ENCODE measurements around the gene SMIM15. TPM values are rescaled to one million over a fixed set of nuclear protein-coding genes. Genes with fewer than 3 reads are reported as not detected.

Gene SMIM15
- total RNA-seq, 2 experiments from 2014 or later, result 49.0 to 57.2 TPM

DNA sequence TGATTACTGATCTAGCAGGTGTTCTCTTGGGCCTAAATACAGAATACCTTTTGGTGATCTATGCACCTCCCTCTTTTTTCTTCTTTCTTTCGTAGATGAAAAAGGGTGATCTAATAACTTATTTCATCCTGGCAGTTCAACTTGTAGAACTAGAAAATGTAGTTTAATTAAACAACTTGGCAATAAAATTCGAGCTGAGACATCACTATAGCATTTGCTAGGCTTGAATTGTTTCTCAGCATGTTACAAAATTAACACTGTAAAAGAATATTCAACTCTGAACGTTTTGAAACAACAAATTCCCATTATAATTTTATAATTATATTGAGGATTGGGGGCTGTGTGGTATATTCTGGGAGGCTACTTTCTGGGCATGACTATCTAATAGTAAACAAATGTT is 19.5 kb downstream of the SMIM15 start:
- POLR2A ChIA-PET, result interaction anchor here (0.6 kb wide), 1 partner anchor 126 kb away, joined by 3 read pairs; no protein-coding TSS in a partner anchor
- H3K4me3 Mint-ChIP-seq, result no peak overlapping the region
- H3K27me3 Mint-ChIP-seq, result no peaks in the 10 kb centered on the region
- DNase-seq, result no peak
- peaks cover 2% of the 10 kb centered on the region for H3K36me3 Mint-ChIP-seq (ENCODE audit: low read depth)
- CTCF ChIA-PET, result interaction anchor here (1.0 kb wide), 1 partner anchor 10 kb away, joined by 3 read pairs; no protein-coding TSS in a partner anchor
- H3K9me3 Mint-ChIP-seq, result peaks cover 4% of the 10 kb centered on the region
- no peaks in the 10 kb centered on the region for H3K4me1 Mint-ChIP-seq
- no peak overlapping the region for H3K27ac Mint-ChIP-seq

DNA sequence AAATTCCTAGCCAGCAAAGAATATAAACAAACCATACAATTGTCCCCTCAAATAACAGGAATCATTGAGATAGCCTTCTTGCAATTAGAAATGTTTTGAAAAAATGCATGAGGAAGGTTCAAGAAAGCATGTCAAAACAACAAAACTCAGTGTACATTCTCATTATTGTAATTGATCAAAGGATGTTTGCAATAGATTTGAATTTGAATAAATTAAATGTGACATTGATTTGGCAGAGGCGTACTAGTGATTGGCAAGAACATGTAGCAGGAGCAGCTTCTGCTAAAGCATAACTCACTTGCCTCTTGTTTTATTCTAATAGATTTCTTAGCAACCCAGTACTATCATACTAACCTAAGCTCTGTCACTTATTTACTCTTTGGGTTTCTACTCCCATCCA is 19.9 kb downstream of the SMIM15 start:
- Mint-ChIP-seq H3K4me3 (no peak overlapping the region), H3K4me1 (no peaks in the 10 kb centered on the region), H3K9me3 (peaks cover 3% of the 10 kb centered on the region), H3K36me3 (ENCODE audit: low read depth) (peaks cover 2% of the 10 kb centered on the region), H3K27ac (no peak overlapping the region), H3K27me3 (no peaks in the 10 kb centered on the region)
- no peak for DNase-seq
- POLR2A ChIA-PET, result no interaction called here
- CTCF ChIA-PET, result no interaction called here

DNA sequence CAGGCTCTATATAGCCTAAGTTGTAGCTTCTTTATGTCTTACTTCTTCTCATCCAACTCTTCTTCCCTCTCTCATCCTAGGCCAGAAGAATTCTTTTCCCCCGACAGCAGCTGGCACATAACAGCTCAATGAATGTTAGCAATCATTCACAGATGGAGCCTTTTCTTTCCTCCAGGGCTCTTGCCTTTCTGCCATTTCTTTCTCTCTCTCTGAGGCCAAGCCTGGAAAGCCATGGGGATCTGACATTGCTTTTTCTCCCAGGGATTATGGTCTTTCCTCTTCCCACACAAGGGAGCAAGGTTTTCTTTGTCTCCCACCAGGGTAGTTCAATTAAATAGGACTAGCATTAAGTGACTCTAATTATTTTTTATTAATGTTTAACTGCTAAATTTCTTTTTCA is 20.5 kb downstream of the SMIM15 start:
- no peak overlapping the region for H3K27ac Mint-ChIP-seq
- no peaks in the 10 kb centered on the region for H3K4me1 Mint-ChIP-seq
- no peaks in the 10 kb centered on the region for H3K27me3 Mint-ChIP-seq
- no peak overlapping the region for H3K4me3 Mint-ChIP-seq
- DNase-seq, result no peak
- POLR2A ChIA-PET, result no interaction called here
- CTCF ChIA-PET, result no interaction called here
- peaks cover 3% of the 10 kb centered on the region for H3K9me3 Mint-ChIP-seq
- H3K36me3 Mint-ChIP-seq (ENCODE audit: low read depth), result peaks cover 2% of the 10 kb centered on the region

DNA sequence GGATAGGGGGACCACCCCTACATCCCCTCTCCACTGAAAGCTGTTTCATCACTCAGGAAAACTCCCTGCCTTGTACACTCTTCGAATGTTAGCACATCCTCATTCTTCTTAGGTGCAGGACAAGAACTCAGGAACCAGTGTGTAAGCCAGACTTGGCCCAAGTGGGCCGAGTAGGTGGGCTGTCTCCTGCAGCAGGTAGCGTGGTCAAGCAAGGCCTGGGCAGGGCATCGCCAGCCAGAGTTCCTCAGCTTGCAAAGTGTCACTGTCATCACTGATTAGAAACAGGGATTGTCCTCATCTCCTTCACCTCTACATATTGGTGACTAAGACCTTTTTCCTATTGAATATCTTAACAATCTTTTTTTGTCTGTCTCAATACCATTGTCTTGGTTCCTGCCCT is 22.3 kb downstream of the SMIM15 start:
- Mint-ChIP-seq H3K27ac (no peak overlapping the region), H3K9me3 (no peaks in the 10 kb centered on the region), H3K36me3 (ENCODE audit: low read depth) (no peaks in the 10 kb centered on the region), H3K4me3 (no peak overlapping the region), H3K27me3 (no peaks in the 10 kb centered on the region), H3K4me1 (no peaks in the 10 kb centered on the region)
- POLR2A ChIA-PET, result no interaction called here
- CTCF ChIA-PET, result no interaction called here
- DNase-seq, result no peak

DNA sequence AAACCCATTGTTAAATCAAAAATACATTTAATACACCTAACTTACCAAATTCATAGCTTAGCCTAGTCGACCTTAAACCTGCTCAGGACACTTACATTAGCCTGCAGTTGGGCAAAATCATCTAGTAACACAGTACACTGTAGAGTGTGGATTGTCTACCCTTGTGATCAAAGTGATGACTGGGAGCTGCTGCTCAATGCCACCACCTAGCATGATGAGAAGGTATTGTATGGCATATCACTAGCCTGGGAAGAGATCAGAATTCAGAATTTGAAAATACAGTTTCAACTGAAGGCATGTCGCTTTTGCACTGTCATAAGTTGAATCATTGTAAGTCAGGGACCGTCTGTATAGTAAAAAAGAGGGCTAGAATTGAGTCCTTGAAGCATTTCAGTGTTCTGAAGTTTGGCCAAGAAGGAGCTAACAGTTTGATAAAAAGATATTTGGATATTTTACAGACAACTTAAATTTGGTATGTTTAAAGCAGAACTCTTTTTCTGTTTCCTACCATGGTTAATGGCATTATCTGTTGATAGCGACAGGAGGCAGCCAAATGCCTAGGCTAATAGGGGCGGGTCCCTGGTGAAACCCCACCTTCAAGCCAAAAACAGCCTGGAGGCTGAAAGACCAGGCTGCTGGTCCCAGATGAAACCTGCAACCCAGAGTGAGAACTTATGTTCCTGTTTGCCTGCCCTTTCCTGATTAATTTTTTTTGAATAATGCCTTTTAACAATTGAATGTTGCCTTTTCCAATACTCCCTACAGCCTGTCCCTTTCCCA is 23.0 kb downstream of the SMIM15 start:
- Mint-ChIP-seq H3K4me3 (no peak overlapping the region), H3K36me3 (ENCODE audit: low read depth) (no peaks in the 10 kb centered on the region), H3K9me3 (no peaks in the 10 kb centered on the region), H3K27me3 (no peaks in the 10 kb centered on the region), H3K27ac (no peak overlapping the region), H3K4me1 (no peaks in the 10 kb centered on the region)
- ChIA-PET POLR2A (no interaction called here), CTCF (interaction anchor here (0.5 kb wide), 1 partner anchor 43 kb away, joined by 3 read pairs; no protein-coding TSS in a partner anchor)
- DNase-seq, result no peak

DNA sequence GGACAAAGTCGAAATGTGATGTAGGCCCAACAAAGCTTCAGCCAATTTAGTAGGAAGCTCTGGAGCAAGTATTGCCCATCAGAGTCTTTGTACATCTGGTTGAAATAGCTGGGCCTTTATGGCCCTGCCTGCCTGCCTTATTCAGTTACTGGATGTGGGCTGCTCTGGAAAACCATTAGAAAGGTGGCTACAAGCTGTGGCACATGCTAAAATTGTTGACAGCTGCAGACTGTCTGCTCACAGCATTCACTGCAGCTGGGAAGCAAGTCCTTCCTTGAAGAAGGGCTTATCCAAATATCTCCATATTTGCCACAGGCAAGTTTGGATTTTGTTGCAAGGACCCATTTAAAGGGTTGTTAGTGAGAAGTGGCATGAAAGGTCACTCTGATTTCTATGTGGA is 24.4 kb downstream of the SMIM15 start:
- no peak for DNase-seq
- no peaks in the 10 kb centered on the region for H3K27me3 Mint-ChIP-seq
- ChIA-PET CTCF (no interaction called here), POLR2A (no interaction called here)
- H3K4me3 Mint-ChIP-seq, result no peak overlapping the region
- H3K9me3 Mint-ChIP-seq, result no peaks in the 10 kb centered on the region
- no peaks in the 10 kb centered on the region for H3K4me1 Mint-ChIP-seq
- no peaks in the 10 kb centered on the region for H3K36me3 Mint-ChIP-seq (ENCODE audit: low read depth)
- no peak overlapping the region for H3K27ac Mint-ChIP-seq

DNA sequence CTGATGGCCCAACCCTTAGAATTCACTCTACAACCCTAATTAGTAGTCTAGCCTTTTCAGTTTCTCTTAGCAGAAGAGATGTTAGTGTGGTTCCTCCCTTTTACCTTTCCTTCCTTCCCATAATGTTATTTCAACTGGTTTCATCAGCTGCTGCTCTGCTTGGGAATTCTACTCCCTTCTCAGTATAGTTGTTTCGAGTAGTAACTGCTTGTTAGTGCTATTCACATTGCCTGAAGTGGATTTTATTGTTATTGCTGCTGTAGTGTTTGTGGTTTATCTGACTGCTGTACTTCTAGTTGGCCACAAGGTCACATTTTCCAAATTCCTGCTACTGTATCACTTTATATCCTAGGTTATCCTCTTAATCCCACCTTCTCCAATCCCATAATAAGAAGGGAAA is 29.7 kb downstream of the SMIM15 start:
- Mint-ChIP-seq H3K4me1 (no peaks in the 10 kb centered on the region), H3K27ac (no peak overlapping the region), H3K27me3 (no peaks in the 10 kb centered on the region), H3K9me3 (peaks cover 4% of the 10 kb centered on the region), H3K4me3 (no peak overlapping the region), H3K36me3 (ENCODE audit: low read depth) (no peaks in the 10 kb centered on the region)
- DNase-seq, result no peak
- POLR2A ChIA-PET, result no interaction called here
- CTCF ChIA-PET, result interaction anchor here (0.9 kb wide), 1 partner anchor 11 kb away, joined by 3 read pairs; no protein-coding TSS in a partner anchor

DNA sequence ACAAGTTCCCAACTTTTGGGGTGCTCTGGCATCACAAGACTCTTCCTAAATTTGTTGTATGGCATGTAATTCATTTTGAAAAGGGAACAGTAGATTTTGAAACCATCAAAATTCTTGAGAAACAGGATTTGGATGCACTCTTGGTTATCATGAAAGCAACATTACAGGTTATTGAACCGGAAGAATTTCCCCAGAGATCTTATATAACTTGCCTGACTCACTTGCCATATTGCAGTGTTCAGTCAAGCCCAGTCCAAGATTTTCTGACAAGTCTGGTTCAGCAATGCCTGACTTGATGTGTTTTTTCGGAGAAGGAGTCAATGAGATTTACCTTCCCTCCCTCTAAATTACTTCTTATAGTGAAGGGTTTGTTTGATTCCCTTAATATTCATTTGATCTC is 32.0 kb downstream of the SMIM15 start:
- Mint-ChIP-seq H3K4me3 (no peak overlapping the region), H3K27ac (no peak overlapping the region), H3K9me3 (peaks cover 4% of the 10 kb centered on the region), H3K27me3 (no peaks in the 10 kb centered on the region), H3K4me1 (no peaks in the 10 kb centered on the region), H3K36me3 (ENCODE audit: low read depth) (no peaks in the 10 kb centered on the region)
- POLR2A ChIA-PET, result no interaction called here
- DNase-seq, result no peak
- CTCF ChIA-PET, result no interaction called here

DNA sequence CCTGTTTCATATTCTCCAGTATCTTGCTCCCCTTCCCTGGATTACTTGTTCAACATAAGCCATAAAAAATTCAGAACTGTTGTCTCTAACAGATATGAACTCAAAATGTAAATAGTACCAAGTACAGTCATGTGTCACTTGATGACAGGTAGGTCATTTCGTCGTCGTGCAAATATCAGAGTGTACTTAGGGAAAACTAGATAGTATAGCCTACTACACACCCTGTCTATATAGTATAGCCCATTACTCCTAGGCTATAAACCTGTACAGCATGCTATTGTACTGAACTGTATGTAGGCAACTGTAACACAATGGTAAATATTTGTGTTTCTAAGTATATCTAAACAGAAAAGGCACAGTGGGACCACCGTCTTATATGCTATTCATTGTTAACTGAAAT is 39.1 kb downstream of the SMIM15 start:
- Mint-ChIP-seq H3K4me1 (no peaks in the 10 kb centered on the region), H3K36me3 (ENCODE audit: low read depth) (no peaks in the 10 kb centered on the region), H3K27me3 (no peaks in the 10 kb centered on the region), H3K9me3 (peaks cover under 1% of the 10 kb centered on the region), H3K27ac (no peak overlapping the region), H3K4me3 (no peak overlapping the region)
- CTCF ChIA-PET, result no interaction called here
- DNase-seq, result no peak
- POLR2A ChIA-PET, result no interaction called here

DNA sequence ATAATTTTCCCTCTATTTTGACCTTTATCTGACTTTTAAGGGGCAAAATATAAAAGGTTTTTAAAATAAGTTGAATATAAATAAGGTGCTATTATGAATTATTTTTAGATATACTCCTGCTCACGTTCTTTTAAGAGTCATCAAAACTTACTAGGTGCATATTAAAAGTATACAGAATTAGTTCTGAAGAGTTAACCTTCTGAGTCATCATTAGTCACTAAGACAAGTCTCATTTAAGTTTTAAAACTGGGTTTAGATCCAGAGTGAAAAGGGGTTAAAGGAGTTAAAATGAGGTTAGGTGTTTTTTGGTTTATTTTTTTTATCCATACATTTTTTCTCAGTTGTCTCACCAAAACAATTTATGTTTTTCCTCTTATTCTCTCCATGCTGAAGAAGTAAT is 41.7 kb downstream of the SMIM15 start:
- no peak for DNase-seq
- no peaks in the 10 kb centered on the region for H3K36me3 Mint-ChIP-seq (ENCODE audit: low read depth)
- H3K4me1 Mint-ChIP-seq, result no peaks in the 10 kb centered on the region
- no peak overlapping the region for H3K4me3 Mint-ChIP-seq
- POLR2A ChIA-PET, result no interaction called here
- CTCF ChIA-PET, result no interaction called here
- no peaks in the 10 kb centered on the region for H3K27me3 Mint-ChIP-seq
- peaks cover 3% of the 10 kb centered on the region for H3K9me3 Mint-ChIP-seq
- no peak overlapping the region for H3K27ac Mint-ChIP-seq

DNA sequence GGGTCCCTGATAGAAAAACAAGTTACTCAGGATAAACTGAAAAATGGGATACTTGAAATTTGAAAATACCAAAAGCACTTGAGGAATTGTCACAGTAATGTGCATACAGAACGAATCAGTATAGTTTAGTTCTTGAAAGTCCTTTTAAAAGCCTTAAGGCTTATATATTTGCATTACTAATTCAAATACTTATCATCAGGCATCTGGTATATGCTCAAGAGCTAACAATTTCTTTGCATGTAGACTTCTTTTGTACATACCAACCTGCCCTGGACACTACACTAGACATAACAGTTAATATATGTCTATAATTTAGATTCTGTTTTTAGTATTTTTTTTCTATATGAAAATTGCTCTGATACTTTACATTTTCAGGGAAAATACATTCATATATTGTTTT is 43.2 kb downstream of the SMIM15 start:
- CTCF ChIA-PET, result no interaction called here
- H3K4me3 Mint-ChIP-seq, result no peak overlapping the region
- no peak for DNase-seq
- H3K27ac Mint-ChIP-seq, result no peak overlapping the region
- H3K9me3 Mint-ChIP-seq, result peaks cover 7% of the 10 kb centered on the region
- POLR2A ChIA-PET, result no interaction called here
- H3K4me1 Mint-ChIP-seq, result no peaks in the 10 kb centered on the region
- peaks cover under 1% of the 10 kb centered on the region for H3K36me3 Mint-ChIP-seq (ENCODE audit: low read depth)
- H3K27me3 Mint-ChIP-seq, result no peaks in the 10 kb centered on the region

DNA sequence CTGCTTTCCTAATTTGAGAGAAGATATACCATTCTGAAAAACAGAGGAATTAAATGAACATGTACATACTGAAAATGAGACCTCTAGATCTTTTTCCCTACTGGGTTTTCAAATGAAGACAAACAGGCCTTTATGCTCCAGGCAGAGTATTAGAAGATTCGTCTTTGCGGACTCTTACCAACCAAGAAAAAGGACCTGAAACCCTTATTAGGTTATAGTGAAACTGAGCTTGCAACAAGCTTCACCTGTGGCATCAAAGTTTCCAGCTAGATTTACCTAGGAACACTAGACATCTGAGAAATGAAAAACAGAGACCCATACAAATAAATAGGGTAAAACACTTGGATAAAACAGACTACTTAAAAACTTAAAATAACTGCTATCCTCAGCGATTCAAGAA is 46.3 kb downstream of the SMIM15 start:
- DNase-seq, result no peak
- H3K9me3 Mint-ChIP-seq, result peaks cover 20% of the 10 kb centered on the region
- H3K27me3 Mint-ChIP-seq, result no peaks in the 10 kb centered on the region
- ChIA-PET POLR2A (no interaction called here), CTCF (no interaction called here)
- no peak overlapping the region for H3K27ac Mint-ChIP-seq
- no peaks in the 10 kb centered on the region for H3K4me1 Mint-ChIP-seq
- H3K4me3 Mint-ChIP-seq, result no peak overlapping the region
- H3K36me3 Mint-ChIP-seq (ENCODE audit: low read depth), result peaks cover 9% of the 10 kb centered on the region

DNA sequence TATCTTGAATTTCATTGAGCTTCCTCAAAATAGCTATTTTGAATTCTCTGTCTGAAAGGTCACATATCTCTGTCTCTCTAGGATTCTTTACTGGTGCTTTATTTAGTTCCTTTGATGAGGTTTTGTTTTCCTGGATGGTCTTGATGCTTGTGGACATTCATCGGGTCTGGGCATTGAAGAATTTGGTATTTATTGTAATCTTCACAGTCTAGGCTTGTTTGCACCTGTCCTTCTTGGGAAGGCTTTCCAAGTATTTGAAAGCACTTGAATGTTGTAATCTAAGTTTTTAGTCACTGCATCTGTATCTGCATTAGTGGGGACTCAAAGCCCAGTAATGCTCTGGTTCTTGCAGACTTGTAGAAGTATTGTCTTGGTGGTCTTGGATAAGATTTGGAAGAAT is 47.8 kb downstream of the SMIM15 start:
- H3K9me3 Mint-ChIP-seq, result peaks cover 27% of the 10 kb centered on the region
- peaks cover 9% of the 10 kb centered on the region for H3K36me3 Mint-ChIP-seq (ENCODE audit: low read depth)
- H3K4me3 Mint-ChIP-seq, result no peak overlapping the region
- CTCF ChIA-PET, result no interaction called here
- DNase-seq, result no peak
- no peak overlapping the region for H3K27ac Mint-ChIP-seq
- H3K4me1 Mint-ChIP-seq, result no peaks in the 10 kb centered on the region
- POLR2A ChIA-PET, result no interaction called here
- H3K27me3 Mint-ChIP-seq, result no peaks in the 10 kb centered on the region

Measured in activated CD4-positive, alpha-beta T cell treated with anti-CD3 and anti-CD28 coated beads, Interleukin-2, amount 10 ng/mL, durations not matched to agents 7 days and 5 days (primary cell).